OCI-LY1 (cell line): ENCODE measurements around the gene OR56A5.
"Not testable (repeated sequence)": the region's sequence is repeated elsewhere in the genome, so short reads cannot be mapped to it uniquely, and the experiment has no call there.

Experiments used
- H2AFZ ChIP-seq: fragments of 200-600 bp; sonication (generic), shearing (Covaris generic); 2 replicates; pipeline ENCODE4 v1.6.0; 2014; ENCODE audit warnings: antibody characterized with exemption, mild to moderate bottlenecking, low read length
- H3F3A ChIP-seq: fragments of 200-600 bp; sonication (generic), shearing (Covaris generic); 2 replicates; pipeline ENCODE4 v1.6.0; 2014; ENCODE audit warnings: mild to moderate bottlenecking, antibody characterized with exemption, low read length, moderate library complexity; ENCODE audit not compliant: insufficient read depth
- H3K27ac ChIP-seq: fragments of 200-600 bp; sonication (generic); 2 replicates; pipeline ENCODE4 v1.5.1; 2014; ENCODE audit warnings: low read length, mixed run types, mild to moderate bottlenecking, low read depth; ENCODE audit not compliant: poor library complexity, severe bottlenecking
- H3K27me3 ChIP-seq: fragments of 200-600 bp; sonication (generic); 2 replicates; pipeline ENCODE4 v1.6.0; 2014; ENCODE audit warnings: antibody characterized with exemption, mild to moderate bottlenecking, low read length, moderate library complexity; ENCODE audit not compliant: insufficient read depth
- H3K36me3 ChIP-seq: fragments of 200-600 bp; sonication (generic); 2 replicates; pipeline ENCODE4 v1.6.1; 2014; ENCODE audit warnings: mild to moderate bottlenecking, antibody characterized with exemption, low read length, moderate library complexity, mixed read lengths; ENCODE audit not compliant: insufficient read depth
- H3K4me1 ChIP-seq: fragments of 200-600 bp; sonication (generic); 2 replicates; pipeline ENCODE4 v1.5.1; 2014; ENCODE audit warnings: mild to moderate bottlenecking, low read length, moderate library complexity; ENCODE audit not compliant: insufficient read depth, severe bottlenecking
- H3K4me2 ChIP-seq: fragments of 200-600 bp; sonication (generic), shearing (Covaris generic); 2 replicates; pipeline ENCODE4 v1.6.1; 2014; ENCODE audit warnings: low read length
- H3K4me3 ChIP-seq: fragments of 200-600 bp; sonication (generic); 2 replicates; pipeline ENCODE4 v1.5.1; 2014; ENCODE audit warnings: low read length, low read depth, mild to moderate bottlenecking, mixed read lengths; ENCODE audit not compliant: poor library complexity, severe bottlenecking
- H3K79me2 ChIP-seq: fragments of 200-600 bp; shearing (Covaris generic); 2 replicates; pipeline ENCODE4 v1.6.1; 2016; ENCODE audit warnings: mixed run types, low read length, mixed read lengths; ENCODE audit not compliant: insufficient read depth
- H3K9ac ChIP-seq: fragments of 200-600 bp; sonication (generic), shearing (Covaris generic); 2 replicates; pipeline ENCODE4 v1.6.1; 2014; ENCODE audit warnings: mild to moderate bottlenecking, low read length, mixed read lengths
- H3K9me2 ChIP-seq: fragments of 200-600 bp; sonication (generic), shearing (Covaris generic); 2 replicates; pipeline ENCODE4 v1.6.1; 2014; ENCODE audit warnings: low read depth, mild to moderate bottlenecking, low read length, mixed read lengths
- H3K9me3 ChIP-seq: fragments of 200-600 bp; shearing (Covaris generic); 2 replicates; pipeline ENCODE4 v1.6.1; 2014; ENCODE audit warnings: low read length, mixed read lengths
- H4K20me1 ChIP-seq: fragments of 200-600 bp; sonication (generic), shearing (Covaris generic); 2 replicates; pipeline ENCODE4 v1.6.0; 2016; ENCODE audit warnings: mild to moderate bottlenecking, low read length; ENCODE audit not compliant: insufficient read depth
- CTCF ChIP-seq: fragments of 200-600 bp; sonication (generic), shearing (Covaris generic); IDR thresholded peaks from 2 replicates; pipeline ENCODE4 v1.5.1; 2017; ENCODE audit warnings: mild to moderate bottlenecking, antibody characterized with exemption, low read length, moderate library complexity, mixed read lengths
- EZH2 ChIP-seq: fragments of 200-600 bp; sonication (generic), shearing (Covaris generic); IDR thresholded peaks from 2 replicates; pipeline ENCODE4 v1.8.0; 2017; ENCODE audit warnings: borderline replicate concordance, mixed run types, mild to moderate bottlenecking, antibody characterized with exemption, low read length, moderate library complexity, mixed read lengths

OR56A5 gene

DNA sequence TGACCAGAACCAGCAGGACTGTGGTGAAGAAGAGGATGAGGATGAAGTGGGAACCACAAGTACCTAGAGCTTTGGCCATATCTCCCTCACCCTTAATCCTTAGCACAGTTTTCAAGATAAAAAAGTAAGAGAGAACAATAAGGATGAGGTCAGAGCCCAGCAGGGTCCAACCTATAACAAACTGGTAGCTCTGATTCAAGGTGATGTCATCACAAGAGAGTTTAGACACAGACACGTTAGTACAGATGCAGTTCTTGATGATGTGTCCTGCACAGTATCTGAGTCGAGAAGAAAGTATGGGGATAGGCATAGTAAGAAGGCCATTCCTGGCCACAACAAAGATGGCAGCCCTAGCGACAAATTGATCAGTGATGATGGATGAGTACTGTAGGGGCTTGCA, 586 bp downstream of the OR56A5 start:
- Histone ChIP-seq H2AFZ (no peak overlapping the region), H3K4me1 (no peaks in the 10 kb centered on the region), H3F3A (no peaks in the 10 kb centered on the region), H3K79me2 (no peaks in the 10 kb centered on the region), H3K36me3 (no peaks in the 10 kb centered on the region), H3K4me3 (no peak overlapping the region), H4K20me1 (no peaks in the 10 kb centered on the region), H3K9ac (no peak overlapping the region), H3K9me2 (no peaks in the 10 kb centered on the region), H3K9me3 (no peaks in the 10 kb centered on the region), H3K27me3 (no peaks in the 10 kb centered on the region), H3K27ac (no peak overlapping the region), H3K4me2 (no peak overlapping the region)
- TF ChIP-seq EZH2, result no peak
- no peak for TF ChIP-seq CTCF

GRCh38 chr11:5966958-5967357, 1.3 kb downstream of the OR56A5 start:
- H3K79me2 ChIP-seq, result no peaks in the 10 kb centered on the region
- no peaks in the 10 kb centered on the region for H3K36me3 ChIP-seq
- H3K9ac ChIP-seq, result no peak overlapping the region
- no peaks in the 10 kb centered on the region for H3K4me1 ChIP-seq
- H2AFZ ChIP-seq, result no peak overlapping the region
- no peak for TF ChIP-seq EZH2
- no peak for TF ChIP-seq CTCF
- no peaks in the 10 kb centered on the region for H4K20me1 ChIP-seq
- H3K4me2 ChIP-seq, result no peak overlapping the region
- H3K9me3 ChIP-seq, result no peaks in the 10 kb centered on the region
- no peaks in the 10 kb centered on the region for H3K27me3 ChIP-seq
- no peaks in the 10 kb centered on the region for H3F3A ChIP-seq
- H3K27ac ChIP-seq, result no peak overlapping the region
- no peak overlapping the region for H3K4me3 ChIP-seq
- no peaks in the 10 kb centered on the region for H3K9me2 ChIP-seq

- not testable (repeated sequence) for H3K27ac ChIP-seq, H3K4me1 ChIP-seq, H3K36me3 ChIP-seq, H3K79me2 ChIP-seq, H3K4me3 ChIP-seq, H3K9me2 ChIP-seq, H4K20me1 ChIP-seq, H2AFZ ChIP-seq, H3K4me2 ChIP-seq, H3K9ac ChIP-seq, H3K9me3 ChIP-seq, H3K27me3 ChIP-seq, H3F3A ChIP-seq
Measured at GRCh38 chr11:5960704-5961320, 7.5 kb downstream of the OR56A5 start.

DNA sequence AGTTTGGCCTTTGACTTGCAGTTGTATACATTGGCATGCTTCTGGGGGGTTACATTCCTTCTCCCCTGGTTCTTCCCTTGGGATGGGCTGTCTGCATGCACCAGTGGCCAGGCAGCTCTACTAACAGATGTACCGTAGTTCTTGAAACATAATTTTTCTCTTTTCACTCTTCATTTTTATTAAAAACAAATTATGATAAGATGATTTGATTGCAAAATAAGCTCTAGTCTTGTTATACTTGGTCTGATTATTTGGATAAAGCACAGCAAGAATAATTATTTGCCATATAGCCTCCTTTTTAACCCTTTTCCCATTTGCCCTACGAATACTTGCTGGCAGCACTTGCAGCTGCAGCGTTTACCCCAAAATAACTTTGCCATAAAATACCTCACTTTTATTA, 12.7 kb downstream of the OR56A5 start:
- TF ChIP-seq EZH2 (no peak), CTCF (no peak)
- H3K27ac ChIP-seq, result no peak overlapping the region
- H3K4me3 ChIP-seq, result no peak overlapping the region
- H3K79me2 ChIP-seq, result no peaks in the 10 kb centered on the region
- H3K9me3 ChIP-seq, result no peaks in the 10 kb centered on the region
- H3K9ac ChIP-seq, result no peak overlapping the region
- no peaks in the 10 kb centered on the region for H3K27me3 ChIP-seq
- no peaks in the 10 kb centered on the region for H3K4me1 ChIP-seq
- no peaks in the 10 kb centered on the region for H4K20me1 ChIP-seq
- no peaks in the 10 kb centered on the region for H3F3A ChIP-seq
- no peak overlapping the region for H3K4me2 ChIP-seq
- no peaks in the 10 kb centered on the region for H3K9me2 ChIP-seq
- H2AFZ ChIP-seq, result no peak overlapping the region
- H3K36me3 ChIP-seq, result no peaks in the 10 kb centered on the region
